SW480 (cell line): ENCODE results near the gene RPTOR.
A peak's percentile ranks its signal among the peaks of the same experiment; 100 is the strongest.
"Not testable (repeated sequence)": the region's sequence is repeated elsewhere in the genome, so short reads cannot be mapped to it uniquely, and the experiment has no call there.

Experiments used
- DNase-seq: peaks from one replicate; pipeline ENCODE4 v3.0.0-alpha.2; 2016; ENCODE audit warnings: low spot score

The RPTOR gene

DNA sequence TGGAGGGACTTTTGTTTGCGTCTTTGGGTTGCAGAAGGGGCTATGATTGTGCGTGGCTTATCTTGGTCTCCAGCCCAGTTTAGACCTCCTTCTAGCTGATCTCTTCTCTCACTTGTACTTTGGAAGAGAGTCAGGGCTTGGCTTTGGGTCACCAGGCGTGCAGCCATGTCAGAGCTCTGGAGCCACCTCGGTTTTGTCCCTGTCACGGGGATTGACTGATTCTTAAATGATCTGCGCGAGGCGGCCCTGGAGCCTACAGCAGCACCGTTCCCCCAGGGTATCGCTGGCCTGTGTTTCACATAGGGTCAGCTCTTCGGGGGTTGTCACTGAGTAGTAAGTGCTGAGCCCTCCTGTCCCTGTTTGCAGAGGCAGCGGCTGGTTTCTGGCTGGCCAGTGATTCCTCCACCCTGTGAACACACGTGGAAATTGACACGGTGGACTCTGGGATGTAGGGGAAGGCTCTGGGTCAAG lies 237.2 kb downstream of the RPTOR start:
- no peak for DNase-seq

DNA sequence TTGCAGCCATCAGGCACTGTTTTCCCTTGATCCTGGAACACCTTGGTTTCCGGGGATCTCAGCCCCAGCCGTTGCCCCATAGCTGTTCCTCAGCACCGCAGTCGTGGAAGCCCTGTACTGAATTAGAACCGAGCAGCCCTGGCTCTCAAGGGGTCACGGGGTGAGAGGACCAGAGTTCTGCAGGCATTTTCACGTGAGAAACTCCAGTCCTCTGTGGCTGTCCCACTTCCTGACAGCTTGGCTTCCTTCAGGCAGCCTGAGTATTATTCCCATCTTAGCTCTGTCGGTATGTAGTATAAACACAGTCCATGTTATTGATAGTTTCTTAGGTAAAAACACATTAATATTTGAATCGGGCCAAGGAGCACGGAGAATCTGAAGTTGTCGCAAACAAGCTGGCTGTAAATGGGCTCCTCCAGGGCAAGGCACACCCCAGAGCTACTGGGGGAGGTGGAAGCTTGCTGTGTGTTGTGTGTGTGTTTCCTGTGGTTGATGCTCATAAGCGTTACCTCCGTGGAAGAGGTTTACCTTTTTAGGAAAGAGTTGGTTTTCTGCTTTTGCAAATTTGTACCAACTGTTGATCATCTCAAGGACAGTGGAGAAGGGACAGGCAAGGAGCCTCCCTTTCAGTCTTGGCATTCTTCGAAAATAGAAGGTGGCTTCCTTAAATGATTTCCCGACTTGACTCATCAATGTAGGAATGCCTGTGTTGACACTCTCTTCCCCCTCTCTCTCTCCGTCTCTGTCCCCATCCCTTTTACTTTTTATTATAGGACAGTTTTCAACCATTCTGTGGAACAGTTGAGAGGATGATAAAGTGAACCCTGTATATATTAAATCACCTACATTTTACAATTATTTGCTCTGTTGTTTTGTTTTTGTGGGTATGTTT lies 238.1 kb downstream of the RPTOR start:
- DNase-seq: no peak

DNA sequence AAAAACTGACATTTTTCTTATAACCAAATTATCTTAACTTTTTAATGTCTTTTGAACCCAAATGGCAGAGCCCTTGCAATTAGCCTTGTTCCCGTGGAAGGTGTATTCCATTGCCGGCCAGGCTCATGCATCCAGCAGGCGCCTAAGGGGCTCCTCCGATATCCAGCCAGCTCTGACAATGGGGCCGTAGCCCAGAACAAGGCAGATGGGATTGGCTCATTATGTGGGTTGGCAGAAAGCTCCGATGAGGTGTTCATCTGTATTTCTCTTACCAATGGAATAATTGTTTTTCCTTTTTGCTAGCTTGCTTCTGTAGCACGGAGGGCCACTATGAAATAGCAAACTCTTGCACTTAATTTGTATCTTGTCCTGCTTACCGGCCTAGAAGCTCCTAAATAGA lies 238.8 kb downstream of the RPTOR start:
- no peak for DNase-seq

DNA sequence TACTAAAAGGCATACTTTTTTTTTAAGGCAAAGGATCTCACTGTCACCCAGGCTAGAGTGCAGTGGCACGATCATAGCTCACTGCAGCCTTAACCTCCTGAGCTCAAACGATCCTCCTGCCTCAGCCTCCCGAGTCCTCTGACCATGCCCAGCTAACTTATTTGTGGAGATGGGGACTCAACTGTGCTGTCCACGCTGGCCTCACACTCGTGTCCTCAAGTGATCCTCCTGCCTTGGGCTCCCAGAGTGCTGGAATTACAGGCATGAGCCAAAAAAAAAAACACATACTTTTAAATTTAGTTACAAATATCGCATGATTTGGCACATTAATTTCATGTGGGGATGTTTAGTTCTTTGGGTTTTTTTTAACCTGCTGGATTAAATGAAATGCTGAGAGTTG lies 239.3 kb downstream of the RPTOR start:
- no peak for DNase-seq

DNA sequence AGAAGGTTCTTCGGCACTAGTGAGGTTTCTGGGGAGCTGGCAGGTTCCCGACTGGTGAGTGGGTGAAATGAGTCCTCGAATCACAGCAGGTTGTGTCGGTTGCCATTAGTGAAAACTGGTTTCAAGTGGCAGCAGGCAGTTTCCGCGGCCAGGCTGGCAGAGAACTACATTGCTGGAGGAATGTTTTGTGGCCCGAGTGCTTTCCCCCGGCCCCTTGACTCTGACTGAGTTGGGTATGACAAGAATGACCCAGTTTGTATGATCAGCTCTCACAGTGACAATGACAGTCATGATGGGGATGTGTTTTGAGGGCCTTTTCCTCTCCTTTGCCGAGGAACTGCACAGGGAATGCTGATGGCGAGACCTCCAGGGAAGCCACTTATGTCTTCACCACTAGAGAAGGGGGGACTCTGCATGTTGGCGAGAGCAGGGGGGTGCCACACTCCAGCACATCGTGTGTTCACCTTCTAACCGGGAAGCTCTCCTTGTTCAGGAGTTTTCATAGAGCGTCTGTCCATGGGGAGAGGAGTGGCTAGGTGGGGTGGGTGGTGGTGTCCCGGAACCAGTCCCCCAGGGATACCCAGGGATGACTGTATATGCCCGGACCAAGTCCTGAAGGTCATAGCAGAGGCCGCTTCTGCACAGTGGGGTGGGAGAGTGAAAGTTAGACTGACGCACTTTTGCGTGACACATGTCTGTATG lies 241.0 kb downstream of the RPTOR start:
- no peak for DNase-seq

DNA sequence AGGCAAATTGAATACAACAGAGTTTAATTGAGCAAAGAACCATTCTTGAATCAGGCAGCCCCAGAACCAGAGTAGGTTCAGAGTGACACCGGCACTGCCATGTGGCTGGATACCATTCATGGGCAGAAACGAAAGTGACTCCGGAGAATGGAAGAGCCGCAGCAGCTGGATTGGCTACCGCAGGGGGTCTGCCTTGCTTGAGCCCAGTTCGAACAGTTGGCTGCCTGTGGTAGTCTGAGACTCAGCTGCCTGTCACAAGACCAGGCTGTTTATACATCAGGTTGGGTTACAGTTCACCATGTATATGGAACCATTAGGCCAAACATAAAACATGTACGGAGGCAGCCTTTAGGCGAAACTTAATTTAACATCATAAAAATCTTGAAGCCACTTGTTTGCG lies 241.8 kb downstream of the RPTOR start:
- no peak for DNase-seq

DNA sequence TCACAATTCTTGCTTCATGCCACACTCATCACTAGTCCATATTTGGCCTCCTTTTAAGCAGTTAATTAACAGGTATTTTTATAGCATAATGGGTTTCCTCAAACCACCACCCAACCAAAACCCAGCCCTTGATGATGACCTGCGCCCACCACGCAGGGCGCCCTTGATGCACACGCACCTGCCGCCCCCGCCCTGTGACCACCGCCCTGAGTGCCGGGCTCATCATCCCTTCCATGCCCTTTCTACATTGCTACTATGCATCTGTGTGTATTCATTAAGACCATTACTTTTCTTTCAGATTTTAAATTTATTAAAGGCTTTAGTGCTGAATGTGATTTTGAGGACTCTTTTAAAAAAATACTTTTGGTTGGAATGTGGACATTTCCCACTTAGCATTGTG lies 242.2 kb downstream of the RPTOR start:
- DNase-seq: no peak

DNA sequence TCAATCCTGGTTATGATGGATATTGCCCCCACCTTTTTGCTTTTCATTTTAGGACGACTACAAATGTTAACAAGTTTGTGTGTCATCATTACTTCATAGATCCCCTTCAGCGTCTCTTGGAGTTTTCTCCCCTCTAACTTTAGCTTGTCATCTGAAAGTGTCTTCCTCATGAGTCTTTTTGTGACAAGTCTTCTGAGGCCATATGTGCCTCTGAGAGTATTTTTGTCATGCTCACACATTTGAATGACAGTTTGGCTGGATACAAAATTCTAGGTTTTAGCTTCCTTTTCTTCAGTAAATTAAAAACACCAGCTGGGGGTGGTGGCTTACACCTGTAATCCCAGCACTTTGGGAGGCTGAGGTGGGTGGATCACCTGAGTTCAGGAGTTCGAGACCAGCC lies 243.2 kb downstream of the RPTOR start:
- no peak for DNase-seq

DNA sequence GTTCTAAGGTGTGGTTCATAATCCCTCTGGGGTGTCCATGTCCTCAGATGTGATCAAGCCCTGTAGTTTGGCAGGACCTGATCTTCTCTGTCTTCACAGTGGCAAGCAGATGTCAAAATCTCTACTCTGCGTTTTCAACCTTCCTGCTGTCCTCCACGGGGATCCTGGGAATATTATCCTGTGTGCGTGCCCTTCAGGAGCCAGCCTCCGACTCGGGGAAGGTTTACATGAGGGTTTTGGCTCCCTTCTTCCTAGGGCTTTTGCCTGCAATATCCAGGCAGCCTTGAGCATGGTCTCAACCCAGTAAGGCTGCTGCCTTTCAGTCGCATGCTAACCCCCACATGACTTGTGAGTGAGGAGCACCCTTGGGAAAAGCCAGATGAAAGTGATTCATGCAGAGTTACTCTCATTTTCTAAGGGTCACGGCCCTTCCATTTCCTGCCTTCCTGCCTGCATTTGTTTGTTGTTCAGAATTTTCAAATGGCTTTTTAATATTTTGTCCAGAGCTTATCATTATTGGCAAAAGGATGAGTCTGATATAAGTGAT lies 244.8 kb downstream of the RPTOR start:
- DNase-seq: peak; percentile 41

DNA sequence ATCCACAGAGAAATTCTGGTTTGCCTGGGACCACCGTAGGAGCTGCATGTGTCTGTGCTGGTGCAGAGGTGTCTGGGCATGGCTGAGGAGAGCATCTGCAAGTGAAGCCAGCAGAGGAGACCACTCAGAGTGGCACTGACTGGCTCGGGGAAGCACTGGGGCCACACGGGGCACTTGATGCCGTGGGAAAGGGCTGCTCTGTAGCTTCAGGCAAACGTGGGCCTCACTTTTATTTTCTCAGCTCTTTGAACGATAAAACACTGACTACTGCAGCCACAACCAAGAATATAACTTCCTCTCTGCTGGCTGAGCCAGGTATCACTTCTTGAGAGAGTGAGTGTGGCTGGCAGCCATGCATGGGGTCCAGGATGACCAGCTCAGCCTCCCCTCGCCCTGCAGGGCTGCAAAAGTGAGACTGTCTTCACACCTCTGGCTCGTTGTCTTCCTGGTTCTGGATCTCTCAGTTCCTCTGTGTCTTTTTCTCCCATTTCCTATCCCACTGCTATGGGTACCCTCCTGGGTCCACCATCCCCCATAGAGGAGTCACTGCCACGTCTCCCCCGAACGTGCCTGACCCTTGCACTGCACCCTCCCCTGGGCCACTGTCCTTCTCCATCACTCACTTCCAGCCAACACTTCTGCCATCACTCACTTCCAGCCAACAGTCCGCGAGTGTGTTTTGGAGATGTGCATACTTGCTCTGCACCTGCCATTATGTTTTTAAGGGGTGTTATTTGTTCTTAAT lies 245.6 kb downstream of the RPTOR start:
- DNase-seq: no peak

DNA sequence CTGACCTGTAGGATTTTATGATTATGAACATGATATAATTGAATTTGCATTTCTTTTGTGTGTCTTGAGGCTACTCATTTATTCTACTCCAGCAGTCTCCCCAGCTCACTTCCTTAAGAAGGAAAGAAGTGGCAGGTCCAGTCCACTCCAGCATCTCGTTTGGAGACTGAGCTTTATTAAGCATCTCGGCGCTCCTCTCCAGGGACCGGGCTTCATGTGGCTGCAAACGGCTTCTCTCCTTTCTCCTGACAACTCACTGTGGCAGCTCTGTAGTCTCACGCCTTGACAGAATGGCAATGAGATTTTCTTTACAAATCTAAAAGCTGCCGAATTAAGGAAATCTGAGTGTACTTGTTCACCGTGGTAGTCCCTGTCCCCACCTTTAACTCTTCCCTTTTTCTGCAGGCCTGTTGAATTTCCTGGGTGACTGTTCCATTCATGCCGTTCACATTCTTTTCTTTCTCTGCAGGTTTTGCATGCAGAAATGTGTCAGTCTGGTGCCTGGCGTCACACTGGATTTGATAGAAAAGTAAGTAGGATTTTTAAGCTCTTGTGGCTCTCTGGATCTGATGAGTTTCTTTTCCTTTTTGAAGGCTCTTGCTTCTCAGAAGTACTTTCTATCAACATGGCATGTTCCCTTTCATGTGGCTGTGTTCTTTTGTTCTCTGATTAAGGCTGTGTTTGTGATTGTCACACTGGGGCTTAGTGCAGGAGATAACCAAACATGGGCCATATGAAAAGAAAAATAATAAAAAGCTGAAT lies 246.5 kb downstream of the RPTOR start:
- DNase-seq: peak; percentile 51

DNA sequence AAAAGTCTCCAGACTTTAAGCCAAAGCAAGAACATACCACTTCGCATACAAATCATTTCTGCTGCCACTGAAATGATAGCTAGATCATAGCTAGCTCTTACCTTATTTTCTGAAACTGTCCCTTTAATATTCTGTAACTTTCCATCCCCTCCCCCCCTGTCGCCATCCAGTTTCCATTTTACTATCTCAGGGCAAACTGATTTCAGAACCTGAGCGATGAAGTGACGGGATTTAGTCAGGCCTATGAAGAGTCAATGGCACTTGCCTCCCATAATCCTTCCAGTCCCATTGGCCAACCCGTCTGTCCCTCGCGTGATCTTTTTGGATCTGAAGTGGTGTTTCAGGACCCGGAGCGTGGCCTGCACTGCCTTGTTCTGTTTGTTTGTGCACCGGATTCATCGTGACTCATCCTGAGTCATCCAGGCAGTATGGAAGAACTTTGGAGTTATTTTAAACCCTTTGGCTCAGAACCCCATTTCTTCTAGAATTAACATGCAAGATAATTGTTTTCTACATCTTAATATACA lies 247.2 kb downstream of the RPTOR start:
- peak; percentile 88 for DNase-seq

DNA sequence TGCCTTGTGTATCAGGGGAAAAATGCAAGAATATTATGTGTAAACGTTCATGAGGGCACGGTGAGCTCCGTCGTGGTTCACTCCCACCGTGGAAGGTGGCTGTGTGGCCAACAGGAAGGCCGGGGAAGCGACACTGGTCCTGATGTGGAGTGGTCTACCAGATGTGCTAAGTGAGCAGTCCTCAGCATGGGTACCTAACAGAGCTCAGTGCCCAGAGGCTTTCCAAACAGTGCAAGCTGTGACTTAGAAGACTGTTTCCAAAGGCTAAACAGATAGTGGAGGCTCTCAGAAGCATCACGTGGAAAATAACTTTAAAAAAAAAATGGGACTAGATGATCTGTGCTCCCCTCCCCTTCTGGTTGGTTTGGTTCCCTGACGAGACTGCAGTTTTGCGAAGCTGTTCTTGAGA lies 247.7 kb downstream of the RPTOR start:
- peak; percentile 33 for DNase-seq

DNA sequence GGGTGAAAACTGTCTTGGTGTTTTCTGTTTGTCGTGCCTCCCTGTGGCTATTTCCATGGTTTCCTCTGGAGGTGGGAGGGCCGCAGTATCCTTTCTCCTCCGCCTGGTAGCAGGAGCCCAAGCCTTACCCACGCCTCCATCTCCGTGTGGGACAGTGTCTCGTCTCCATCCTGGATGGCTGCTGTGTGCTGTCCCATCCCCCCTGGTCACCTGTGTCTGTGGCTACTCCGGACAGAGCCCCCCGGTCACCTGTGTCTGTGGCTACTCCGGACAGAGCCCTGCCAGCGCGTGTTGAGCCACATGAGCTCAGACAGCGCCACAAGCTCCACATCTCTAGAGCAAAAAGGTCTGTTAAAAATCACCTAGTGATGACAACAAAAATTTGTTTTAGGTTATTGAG lies 248.8 kb downstream of the RPTOR start:
- no peak for DNase-seq

DNA sequence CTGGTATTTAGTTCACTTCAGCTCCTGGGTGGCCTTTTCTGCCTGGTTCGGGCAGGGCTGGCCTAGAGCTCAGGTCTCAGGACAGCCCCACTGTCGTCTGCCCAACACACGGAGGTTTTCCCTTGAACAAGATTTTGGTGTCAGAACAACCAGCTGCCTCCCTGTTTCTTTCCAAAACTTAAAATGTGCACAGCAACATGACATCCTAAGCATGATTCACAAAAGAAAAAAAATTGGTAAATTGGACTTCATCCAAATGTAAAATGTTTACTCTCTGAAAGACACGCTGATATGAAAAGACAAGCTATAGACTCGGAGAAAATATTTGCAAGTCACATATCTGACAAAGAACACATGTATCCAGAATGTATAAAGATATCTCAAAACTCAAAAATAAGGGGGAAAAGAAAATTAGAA lies 249.2 kb downstream of the RPTOR start:
- no peak for DNase-seq

DNA sequence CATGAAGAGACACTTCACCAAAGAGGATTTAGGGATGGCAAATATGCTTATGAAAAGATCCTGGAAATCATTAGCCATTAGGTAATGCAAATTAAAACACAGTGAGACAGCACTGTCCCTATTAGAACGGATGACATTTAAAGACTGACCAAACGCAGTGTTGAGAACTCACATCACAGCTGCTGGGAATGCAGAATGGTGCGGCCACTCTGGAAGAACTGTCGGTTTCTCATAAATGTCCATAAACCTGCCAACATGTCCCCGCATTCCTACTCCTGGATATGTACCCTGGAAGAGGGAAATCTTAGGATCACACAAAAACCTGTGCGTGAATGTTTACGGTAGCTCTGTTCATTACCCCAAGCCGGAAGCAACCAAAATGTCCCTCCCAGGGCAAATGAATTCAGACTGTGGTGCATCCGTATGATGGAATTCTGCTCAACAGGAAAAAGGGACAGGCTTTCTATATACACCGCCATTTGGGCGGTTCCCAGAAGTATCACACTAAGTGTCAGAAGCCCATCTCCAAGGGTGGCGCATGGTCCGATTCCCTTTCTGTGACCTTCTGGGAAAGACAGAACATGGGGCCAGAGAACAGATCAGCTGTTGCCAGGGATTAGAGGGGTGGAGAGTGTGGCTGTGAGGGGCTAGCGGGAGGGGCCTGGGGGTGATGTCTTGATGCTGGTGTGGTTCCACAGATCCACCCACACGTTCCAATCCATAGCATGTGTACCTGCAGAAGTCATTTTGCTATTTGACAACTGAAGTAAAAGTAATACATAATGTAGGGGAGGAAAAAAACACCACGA lies 249.8 kb downstream of the RPTOR start:
- DNase-seq: no peak

DNA sequence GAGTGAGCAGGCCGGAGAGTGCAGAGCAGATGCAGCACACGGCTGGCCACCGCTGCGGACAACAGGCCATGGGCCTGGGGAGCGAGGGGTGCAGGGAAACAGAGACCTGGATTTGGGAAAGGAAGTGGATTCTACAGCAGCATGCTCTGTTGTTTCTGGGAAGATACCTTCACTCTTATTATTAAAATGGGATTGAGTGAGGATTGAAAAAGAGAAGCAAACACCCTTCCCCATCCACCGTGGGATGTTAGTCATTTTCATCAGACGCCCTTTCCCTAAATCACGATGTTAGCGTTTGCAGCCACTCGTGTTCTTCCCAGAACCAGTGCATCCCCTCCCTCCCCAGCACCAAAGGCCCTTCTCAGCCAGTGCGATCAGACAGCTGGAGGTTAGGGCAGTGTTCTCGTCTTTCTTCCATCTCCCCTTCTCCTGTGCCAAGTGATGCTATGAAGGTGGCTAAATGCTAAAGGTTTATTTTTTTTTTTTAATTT lies 250.5 kb downstream of the RPTOR start:
- DNase-seq: no peak

DNA sequence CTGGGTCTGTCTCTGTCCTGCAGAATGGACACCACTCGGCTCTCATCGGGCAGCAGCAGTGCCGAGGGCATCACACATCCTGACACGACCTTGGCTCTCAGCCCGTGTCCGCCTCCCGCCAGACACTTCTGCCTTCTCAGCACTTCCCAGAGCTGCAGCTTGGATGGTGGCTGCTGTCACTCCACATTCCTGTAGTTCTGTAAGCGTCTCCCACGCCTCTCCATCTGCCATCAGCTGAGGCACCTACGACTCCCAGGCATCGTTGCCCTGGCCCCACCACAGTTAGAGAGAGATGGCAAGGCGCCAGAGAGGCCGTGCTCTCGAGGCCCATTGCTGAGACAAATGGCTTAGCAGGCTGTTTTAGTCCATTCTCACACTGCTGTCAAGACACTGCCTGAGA lies 251.1 kb downstream of the RPTOR start:
- DNase-seq: no peak

DNA sequence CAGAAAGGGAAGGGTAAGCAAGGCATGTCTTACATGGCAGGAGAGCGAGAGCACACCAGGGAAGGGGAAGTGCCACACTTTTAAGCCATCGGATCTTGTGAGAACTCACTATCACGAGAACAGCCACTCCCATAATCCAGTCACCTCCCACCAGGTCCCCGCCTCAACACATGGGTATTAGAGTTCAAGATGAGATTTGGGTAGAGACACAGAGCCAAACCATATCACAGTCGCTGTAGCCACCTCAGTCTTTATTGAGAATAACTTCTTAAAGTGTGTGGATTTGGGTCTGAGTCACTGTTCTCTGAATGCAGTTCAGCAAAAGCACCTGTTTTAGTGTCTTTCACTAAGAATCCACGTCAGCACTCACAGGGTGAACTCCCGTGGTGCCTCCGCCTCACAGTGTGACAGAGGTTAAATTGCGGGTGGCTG lies 251.8 kb downstream of the RPTOR start:
- DNase-seq: no peak

DNA sequence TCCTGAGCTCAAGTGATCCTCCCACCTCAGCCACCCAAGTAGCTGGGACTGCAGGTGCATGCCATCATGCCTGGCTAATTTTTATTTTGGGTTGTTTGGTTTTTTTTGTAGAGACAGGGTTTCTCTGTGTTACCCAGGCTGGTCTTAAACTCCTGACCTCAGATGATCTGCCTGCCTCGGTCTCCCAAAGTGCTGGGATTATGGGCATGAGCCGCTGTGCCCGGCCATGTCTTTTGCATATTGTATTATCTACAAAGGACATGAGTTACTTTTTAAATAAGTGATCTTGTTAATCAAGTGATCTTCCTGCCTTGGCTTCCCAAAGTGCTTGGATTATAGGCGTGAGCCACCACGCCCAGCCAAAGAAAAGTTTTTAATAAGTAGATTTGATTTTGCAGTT lies 252.6 kb downstream of the RPTOR start:
- DNase-seq: not testable (repeated sequence)
